Progenitor cell of endocrine pancreas (in vitro differentiated cells): ENCODE data around the gene BCAN. TPM values are rescaled to one million over a fixed set of nuclear protein-coding genes. Genes with fewer than 3 reads are reported as not detected.

ENCODE experiments used
- DNase-seq: peaks from one replicate; pipeline ENCODE4 v3.0.0; 2021; ENCODE audit warnings: low spot score; ENCODE audit not compliant: unreplicated experiment
- H3K27ac Mint-ChIP-seq: 2 replicates; pipeline ENCODE4 v1.8.0; 2021; ENCODE audit warnings: mild to moderate bottlenecking, moderate library complexity, mixed read lengths
- H3K27me3 Mint-ChIP-seq: 2 replicates; pipeline ENCODE4 v1.8.0; 2021; ENCODE audit warnings: mixed read lengths
- H3K36me3 Mint-ChIP-seq: 2 replicates; pipeline ENCODE4 v1.8.0; 2022; ENCODE audit warnings: mixed read lengths; ENCODE audit not compliant: insufficient read depth
- H3K4me1 Mint-ChIP-seq: 2 replicates; pipeline ENCODE4 v1.8.0; 2021; ENCODE audit warnings: low read depth, mixed read lengths
- H3K4me3 Mint-ChIP-seq: 2 replicates; pipeline ENCODE4 v1.8.0; 2021; ENCODE audit warnings: low read depth, mild to moderate bottlenecking, moderate library complexity, mixed read lengths
- H3K9me3 Mint-ChIP-seq: 2 replicates; pipeline ENCODE4 v1.8.0; 2021; ENCODE audit warnings: low read depth, mixed read lengths
- CTCF ChIP-seq: fragments of 200-600 bp; sonication (generic); IDR thresholded peaks from one replicate; pipeline ENCODE4 v1.5.0; 2021; ENCODE audit warnings: antibody characterized with exemption, mild to moderate bottlenecking; ENCODE audit not compliant: unreplicated experiment
- total RNA-seq: library from RNA; stranded (reverse); gene quantifications from 2 replicates; pipeline ENCODE4 v1.2.1, GENCODE V29; 2021

The BCAN gene
- total RNA-seq, 1 donor from 2014 or later = not detected

DNA sequence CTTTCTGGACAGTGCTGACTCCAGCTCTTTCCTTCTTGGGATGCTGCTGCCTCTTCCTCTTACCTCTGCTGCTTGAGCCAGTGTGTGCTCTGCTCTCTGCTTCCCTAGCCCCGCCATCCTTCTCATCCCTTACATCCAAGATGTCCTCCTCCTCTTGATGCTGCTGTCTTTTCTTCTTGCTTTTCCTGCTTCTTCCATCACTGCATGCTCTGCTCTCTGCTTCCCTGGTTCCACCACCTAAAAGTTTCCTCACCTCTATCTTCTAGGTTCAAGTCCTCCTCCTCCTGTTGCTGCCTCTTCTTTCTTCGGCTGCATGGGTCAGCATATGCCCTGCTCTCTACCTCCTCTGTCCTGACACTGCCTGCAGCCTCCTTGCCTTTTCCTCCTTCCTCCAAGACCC lies 46.9 kb upstream of the BCAN start:
- H3K36me3 Mint-ChIP-seq = peaks cover 13% of the 10 kb centered on the region
- H3K27ac Mint-ChIP-seq = peak overlapping the region; percentile 15
- no peak for TF ChIP-seq CTCF
- no peaks in the 10 kb centered on the region for H3K27me3 Mint-ChIP-seq
- H3K9me3 Mint-ChIP-seq = no peaks in the 10 kb centered on the region
- no peak overlapping the region for H3K4me3 Mint-ChIP-seq
- H3K4me1 Mint-ChIP-seq = peaks cover 4% of the 10 kb centered on the region
- no peak for DNase-seq

- H3K4me1 Mint-ChIP-seq = peaks cover 7% of the 10 kb centered on the region
- H3K27me3 Mint-ChIP-seq = no peaks in the 10 kb centered on the region
- H3K27ac Mint-ChIP-seq = no peak overlapping the region
- no peak for TF ChIP-seq CTCF
- H3K9me3 Mint-ChIP-seq = no peaks in the 10 kb centered on the region
- no peak for DNase-seq
- H3K36me3 Mint-ChIP-seq = peaks cover 13% of the 10 kb centered on the region
- no peak overlapping the region for H3K4me3 Mint-ChIP-seq
Observed at GRCh38 chr1:156596426-156596825, 45.5 kb upstream of the BCAN start.

DNA sequence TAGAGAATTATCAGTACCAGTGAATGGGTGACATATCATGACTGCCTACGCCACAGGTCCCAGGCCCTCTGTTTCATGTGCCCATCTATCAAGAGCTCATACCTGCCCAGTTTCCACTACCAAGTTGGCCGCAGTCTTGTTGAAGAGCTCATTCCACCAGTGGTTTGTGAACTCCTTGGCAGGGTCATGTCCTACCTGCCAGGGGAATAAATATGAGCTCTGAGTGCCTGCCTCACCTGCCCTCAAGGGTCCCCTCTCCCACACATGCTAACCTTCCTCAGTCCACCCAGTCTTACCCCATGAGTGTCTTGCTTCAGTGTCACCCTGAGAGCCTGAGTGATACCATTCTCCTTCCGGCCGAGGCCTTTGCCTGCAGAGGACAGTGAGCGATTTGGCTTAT lies 43.8 kb upstream of the BCAN start:
- Mint-ChIP-seq H3K9me3 (no peaks in the 10 kb centered on the region), H3K4me3 (no peak overlapping the region), H3K27ac (no peak overlapping the region), H3K4me1 (peaks cover 7% of the 10 kb centered on the region), H3K36me3 (peaks cover 13% of the 10 kb centered on the region), H3K27me3 (no peaks in the 10 kb centered on the region)
- TF ChIP-seq CTCF = no peak
- no peak for DNase-seq

DNA sequence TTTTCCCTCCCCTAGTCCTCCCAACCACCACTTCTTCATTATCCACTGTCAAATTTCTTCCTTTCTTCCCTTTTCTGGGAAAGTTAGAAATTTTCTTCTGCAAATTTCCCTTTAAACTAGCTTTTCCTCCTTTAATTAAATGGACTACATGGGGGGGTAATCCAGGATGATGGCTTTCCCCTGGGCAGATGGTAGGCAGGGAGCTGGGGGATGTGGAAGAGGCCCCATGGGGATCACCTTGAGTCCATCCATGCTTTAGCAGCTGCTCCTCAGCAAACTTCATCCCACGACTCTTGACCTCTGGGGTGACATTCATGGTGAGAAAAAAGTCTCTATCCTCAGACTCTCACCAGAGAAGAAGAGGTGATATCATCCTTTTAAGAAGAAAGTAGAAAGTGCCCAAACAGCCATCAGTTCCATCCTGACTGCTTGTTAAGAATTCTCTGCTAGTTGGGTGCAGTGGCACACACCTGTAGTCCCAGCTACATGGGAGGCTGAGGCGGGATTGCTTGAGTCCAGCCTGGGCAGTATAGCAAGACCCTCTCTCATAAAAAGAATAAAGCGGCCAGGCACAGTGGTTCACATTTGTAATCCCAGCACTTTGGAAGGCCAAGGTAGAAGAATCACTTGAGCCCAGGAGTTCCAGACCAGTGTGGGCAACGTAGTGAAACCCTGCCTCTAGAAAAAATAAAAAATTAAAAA lies 43.0 kb upstream of the BCAN start:
- no peaks in the 10 kb centered on the region for H3K9me3 Mint-ChIP-seq
- peaks cover 7% of the 10 kb centered on the region for H3K4me1 Mint-ChIP-seq
- H3K36me3 Mint-ChIP-seq = peaks cover 13% of the 10 kb centered on the region
- no peak for DNase-seq
- no peak overlapping the region for H3K4me3 Mint-ChIP-seq
- no peaks in the 10 kb centered on the region for H3K27me3 Mint-ChIP-seq
- no peak for TF ChIP-seq CTCF
- H3K27ac Mint-ChIP-seq = no peak overlapping the region

- no peak for TF ChIP-seq CTCF
- peak overlapping the region; percentile 89 for H3K4me3 Mint-ChIP-seq
- no peaks in the 10 kb centered on the region for H3K9me3 Mint-ChIP-seq
- H3K27ac Mint-ChIP-seq = no peak overlapping the region
- H3K27me3 Mint-ChIP-seq = no peaks in the 10 kb centered on the region
- DNase-seq = no peak
- H3K4me1 Mint-ChIP-seq = peaks cover 7% of the 10 kb centered on the region
- peaks cover 13% of the 10 kb centered on the region for H3K36me3 Mint-ChIP-seq
Observed at GRCh38 chr1:156599811-156600210, 42.1 kb upstream of the BCAN start.
